Eye (tissue), 1 donor: ENCODE results near the gene DPEP1.
"Not testable (repeated sequence)": the region's sequence is repeated elsewhere in the genome, so short reads cannot be mapped to it uniquely, and the experiment has no call there.

ENCODE experiments used
- DNase-seq: peaks from one replicate; pipeline ENCODE4 v3.0.0-alpha.2; 2015

The DPEP1 gene

DNA sequence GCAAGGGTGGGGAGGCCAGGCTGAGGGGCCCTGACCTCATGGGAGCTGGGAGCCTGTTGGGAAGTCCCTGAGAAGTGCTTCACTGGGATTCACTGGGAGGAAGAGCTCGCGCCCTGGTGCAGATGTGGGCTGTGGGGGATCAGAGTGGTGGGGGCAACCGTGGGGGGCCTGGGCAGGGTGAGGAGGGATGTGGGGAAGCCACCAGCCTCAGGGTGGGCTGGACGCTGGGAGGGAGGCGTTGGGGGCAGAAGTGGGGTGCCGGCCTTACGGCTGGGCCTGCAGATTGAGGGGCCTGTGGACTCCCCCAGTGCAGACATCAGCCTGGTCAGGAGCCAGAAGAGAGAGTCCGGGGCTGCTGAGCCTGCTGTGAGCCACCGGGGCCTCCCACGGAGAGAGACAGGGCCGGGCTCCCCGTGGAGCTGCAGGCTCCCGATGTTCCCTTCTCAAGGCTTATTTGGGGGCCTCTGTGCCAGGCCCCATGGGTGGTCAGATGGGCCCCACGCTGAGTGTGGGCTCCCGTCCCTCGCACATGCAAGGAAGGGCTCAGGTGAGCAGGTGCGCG lies 7.8 kb downstream of the DPEP1 start:
- no peak for DNase-seq

DNA sequence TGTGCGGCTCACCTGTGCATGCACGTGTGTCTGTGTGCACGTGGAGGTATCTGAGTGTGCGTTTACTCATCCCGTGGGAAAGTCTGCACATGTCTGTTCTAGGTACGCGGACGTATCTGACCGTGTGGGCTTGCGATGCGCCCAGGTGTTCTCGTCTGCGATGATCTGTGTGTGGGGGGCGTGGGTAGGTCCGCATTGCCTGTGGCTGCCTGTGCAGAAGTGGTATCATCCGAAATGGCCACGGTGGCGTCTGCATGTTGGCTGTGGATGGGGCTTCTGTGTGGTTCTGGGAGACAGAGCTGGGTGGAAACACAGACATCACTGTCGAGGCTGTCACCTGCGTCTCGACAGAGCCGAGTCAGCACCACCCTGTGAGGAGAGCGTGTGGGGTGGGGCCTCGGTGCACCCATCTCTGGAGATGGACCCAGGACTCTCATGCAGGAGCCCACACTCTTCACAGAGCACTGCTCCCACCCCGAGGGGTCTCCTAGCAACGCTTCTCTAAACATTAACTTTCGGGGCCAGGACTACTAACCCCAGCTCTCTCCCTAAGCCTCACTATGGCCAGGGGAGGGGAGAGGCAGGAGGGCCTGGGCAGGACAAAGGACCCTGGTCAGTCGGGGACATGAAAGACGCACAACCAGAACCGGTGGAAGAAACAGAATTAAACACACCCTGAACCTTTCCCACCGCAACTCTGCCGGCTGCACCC lies 8.4 kb downstream of the DPEP1 start:
- DNase-seq: no peak

DNA sequence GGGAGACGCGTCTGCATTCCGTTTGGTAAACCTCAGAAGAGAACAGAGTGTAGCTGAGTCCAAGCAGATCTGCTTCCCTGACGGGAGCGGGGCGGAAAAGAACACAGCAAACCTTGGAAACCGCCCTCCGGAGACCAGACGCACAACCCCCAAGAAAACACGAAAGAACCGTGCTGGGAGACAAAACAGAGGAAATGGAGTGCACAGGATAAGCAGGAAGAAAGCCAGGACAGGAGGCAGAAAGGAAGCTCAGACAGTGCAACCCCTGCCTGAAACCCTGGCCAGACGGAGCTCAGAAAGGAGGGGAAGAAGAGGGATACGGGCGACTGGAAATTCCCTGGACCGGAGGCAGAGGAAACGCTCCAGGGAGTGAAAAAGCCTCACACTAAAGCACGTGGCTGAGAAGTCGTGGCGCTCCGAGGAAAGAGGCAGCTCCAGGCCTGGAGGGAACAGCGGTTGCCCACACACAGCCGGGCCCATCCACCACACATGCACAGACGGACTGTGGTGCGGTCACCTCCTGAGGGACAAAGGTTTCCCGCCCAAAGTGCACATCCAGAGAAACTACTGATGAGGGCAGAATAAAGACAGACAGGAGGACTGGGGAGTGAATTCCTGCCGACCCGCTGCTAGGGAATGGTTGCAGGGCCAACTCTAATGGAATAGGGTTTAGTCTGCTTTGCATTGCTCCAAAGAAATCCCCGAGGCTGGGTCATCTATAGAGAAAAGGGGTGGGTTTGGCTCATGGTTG lies 10.2 kb downstream of the DPEP1 start:
- peak; percentile 52 for DNase-seq

DNA sequence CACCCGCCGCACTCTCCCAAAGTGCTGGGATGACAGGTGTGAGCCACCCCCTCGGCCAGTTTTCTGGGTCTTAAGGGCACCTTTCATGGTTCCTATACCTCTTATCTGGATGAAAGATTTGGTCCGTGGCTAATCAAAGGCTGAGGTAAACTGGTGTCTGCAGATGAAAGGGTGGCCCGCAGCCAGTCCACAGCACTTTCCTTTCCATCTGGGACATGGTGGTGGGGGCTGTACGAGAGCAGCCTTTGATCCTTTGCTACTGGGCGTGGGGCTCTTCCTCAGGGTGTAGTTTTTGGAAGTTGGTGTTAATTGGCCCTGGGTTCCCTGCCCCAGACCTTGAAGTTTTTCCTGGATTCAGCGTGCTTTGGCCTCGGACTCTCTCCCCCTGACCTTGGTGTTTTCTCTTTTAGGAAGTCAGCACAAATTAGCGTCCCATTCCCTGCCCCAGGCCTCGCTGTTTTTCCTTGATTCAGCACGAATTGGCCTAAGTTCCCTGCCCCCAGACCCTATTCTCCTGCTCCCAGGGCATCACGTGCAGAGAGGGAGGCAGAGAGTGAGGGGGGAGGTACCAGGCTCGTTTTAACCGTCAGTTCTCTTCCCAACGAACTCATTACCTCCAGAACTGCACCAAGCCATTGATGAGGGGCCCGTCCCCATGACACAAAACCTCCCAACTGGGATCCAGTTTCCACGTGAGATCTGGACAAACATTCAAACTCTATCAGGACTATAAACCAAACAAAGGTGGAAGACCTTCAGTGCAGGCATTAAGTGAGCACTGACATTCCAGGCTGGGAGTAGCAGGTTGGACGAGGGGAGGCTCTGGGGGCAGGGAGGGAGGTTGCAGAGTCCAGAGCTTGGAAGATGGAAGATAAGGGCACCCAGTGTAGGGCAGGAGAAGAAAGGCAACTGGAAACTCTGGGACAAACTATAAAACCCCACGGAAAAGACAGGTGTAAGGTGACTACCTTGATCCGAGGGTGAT lies 11.6 kb downstream of the DPEP1 start:
- no peak for DNase-seq

DNA sequence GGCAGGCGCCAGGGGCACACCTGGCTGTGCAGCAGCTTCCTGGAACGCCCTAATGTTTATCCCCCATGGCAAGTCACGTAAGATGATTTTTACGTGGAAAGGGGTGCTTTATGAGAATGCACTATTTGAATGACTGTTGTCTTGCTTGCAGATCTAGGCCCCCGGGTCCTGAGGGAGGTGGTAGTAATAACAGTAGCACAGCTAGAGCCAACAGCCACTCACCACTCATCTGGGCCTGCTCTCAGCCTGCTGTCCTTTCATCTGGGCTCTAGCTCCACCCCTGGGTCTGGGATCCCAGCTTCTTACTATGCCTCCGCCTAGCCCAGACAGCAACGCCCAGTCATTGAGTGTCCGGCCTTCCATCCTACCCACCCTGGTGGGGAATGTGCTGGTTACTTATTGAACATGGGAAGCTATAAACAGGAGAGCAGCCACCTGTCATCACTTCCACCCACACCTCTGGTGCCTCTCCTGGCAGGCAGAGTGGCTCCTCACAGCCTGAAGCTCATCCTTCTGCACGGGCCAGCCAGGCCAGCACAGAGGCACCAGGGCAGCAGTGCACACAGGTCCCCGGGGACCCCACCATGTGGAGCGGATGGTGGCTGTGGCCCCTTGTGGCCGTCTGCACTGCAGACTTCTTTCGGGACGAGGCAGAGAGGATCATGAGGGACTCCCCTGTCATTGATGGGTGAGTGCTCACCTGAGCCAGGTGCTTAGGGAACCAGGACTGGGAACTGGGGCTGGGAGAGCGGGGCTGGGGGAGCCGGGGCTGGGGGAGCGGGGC lies 16.6 kb downstream of the DPEP1 start:
- no peak for DNase-seq

DNA sequence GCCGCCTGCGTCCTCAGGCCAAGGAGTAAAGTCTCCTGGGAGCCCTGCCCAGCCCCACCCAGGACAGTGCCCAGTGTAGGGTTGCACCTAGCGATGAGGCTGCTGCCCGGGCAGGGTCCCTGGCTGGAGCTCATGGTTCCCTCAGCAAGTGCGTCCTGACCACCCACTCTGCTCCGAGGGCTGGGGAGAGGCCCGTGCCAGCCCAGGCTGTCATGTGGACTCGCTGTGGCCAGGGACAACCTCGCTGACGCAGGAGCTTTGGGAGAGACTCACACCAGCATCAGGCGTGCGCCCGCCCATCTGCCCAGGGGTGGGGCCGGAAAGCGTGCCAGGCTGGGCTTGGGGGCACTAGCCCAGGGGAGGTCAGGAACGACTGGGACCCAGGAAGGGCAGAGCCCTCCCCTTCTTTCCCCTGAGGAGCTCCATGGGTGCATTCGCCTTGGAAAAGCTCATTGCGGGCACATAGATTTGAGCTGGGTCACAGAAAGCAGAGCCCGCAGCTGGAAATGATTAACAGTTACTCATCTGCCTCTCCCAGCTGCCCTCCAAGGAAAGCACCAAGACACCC lies 19.7 kb downstream of the DPEP1 start:
- no peak for DNase-seq

DNA sequence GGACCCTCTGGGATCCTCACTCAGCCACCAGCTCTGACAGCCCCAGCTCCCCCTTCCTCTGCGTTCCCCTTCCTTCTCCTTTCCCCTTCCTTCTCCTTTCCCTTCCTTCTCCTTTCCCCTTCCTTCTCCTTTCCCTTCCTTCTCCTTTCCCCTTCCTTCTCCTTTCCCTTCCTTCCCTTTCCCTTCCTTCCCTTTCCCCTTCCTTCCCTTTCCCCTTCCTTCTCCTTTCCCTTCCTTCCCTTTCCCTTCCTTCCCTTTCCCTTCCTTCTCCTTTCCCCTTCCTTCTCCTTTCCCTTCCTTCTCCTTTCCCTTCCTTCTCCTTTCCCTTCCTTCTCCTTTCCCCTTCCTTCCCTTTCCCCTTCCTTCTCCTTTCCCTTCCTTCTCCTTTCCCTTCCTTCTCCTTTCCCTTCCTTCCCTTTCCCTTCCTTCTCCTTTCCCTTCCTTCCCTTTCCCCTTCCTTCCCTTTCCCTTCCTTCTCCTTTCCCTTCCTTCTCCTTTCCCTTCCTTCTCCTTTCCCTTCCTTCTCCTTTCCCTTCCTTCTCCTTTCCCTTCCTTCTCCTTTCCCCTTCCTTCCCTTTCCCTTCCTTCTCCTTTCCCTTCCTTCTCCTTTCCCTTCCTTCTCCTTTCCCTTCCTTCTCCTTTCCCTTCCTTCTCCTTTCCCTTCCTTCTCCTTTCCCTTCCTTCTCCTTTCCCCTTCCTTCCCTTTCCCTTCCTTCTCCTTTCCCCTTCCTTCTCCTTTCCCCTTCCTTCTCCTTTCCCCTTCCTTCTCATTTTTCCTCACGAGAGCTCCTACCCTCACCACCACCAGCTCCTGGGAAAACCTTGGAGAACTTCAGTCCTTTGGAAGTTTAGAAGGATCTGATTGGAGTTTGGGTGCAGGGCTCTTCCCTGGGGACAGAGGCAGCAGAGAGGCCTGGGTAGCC lies 21.3 kb downstream of the DPEP1 start:
- not testable (repeated sequence) for DNase-seq

DNA sequence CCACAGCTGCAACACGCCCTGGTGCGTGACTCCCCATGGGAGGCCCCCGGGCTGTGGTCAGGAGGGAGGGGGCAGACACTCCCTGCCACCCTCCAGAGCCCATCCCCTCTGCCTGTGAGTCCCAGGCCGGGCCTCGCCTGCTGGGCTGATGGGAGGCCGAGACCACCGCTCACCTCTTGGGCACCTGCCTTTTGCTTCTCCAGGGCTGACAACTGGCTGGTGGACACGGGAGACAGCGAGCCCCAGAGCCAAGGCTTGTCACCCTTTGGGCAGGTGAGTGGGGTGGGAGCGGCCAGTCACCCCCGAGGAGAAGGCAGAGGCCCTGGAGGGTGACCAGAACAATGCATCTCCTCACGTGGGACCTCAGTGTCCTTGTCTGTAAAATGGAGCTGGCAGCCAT lies 23.2 kb downstream of the DPEP1 start:
- no peak for DNase-seq

DNA sequence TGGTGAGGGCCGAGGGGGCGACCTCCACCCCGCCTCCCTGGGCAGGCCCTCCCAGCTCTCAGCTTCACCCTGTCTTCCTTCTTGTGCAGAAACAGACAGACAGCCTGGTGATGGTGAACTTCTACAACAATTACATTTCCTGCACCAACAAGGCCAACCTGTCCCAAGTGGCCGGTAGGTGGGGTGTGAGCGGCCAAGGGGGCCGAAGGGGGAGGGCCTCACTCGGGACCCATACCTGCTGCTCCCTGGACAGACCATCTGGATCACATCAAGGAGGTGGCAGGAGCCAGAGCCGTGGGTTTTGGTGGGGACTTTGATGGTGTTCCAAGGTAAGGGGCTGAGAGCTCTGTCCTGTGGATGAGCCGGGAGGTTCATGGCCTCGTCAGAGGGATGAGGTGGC lies 23.9 kb downstream of the DPEP1 start:
- no peak for DNase-seq

DNA sequence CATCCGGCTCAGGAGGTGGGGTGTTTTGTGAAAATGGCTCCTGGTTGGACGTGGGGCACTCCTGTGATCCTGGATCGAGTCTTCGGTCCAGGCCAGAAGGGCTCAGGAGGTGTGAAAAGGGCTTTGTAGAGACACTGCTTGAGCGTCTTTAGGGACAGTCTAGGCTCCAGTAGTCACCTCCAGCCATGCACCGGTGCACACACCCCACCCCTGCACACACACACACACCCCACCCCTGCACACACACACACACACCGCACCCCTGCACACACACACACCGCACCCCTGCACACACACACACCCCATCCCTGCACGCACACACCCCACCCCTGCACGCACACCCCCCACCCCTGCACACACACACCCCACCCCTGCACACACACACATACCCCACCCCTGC lies 25.0 kb downstream of the DPEP1 start:
- no peak for DNase-seq

DNA sequence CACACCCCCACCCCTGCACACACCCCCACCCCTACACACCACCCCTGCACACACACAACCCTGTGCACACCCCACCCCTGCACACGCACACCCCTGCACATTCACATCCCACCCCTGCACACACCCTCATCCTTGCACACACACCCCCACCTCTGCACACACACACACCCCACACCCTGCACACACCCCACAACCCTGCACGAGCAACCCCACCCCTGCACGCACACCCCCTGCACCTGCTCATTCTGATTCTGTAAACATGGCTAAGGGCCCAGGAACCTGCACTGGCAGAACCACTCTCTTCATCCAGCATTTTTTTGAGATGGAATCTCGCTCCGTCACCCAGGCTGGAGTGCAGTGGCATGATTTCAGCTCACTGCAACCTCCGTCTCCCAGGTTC lies 25.9 kb downstream of the DPEP1 start:
- no peak for DNase-seq

DNA sequence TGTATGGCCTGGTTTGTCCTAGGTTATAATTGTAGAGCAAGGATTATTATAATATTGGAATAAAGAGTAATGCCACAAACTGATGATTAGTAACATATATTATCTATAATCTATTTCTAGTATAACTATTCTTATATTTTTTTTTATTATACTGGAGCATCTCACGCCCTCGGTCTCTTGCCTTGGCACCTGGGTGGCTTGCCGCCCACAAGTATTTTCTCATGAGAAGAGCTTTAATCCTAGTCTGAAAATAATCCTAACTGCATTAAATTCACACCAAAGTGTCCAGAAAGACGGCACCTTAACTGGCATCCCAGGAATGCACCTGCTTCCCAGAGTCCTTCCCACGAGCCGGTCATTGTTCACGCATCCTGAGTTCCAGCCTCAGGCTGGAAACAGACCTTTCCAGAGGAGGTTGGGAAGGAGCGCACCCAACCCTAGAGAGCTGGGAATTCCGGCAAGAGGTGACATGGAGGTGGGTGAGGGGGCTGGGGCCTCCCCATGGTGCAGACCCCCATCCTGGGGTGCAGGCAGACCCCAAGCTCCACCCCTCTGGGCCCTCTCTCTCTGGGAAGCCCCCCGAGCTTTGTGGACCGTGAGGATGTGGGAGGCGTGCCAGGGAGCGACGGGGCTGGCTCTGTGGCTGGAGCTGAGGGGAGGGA lies 28.1 kb downstream of the DPEP1 start:
- DNase-seq: no peak

DNA sequence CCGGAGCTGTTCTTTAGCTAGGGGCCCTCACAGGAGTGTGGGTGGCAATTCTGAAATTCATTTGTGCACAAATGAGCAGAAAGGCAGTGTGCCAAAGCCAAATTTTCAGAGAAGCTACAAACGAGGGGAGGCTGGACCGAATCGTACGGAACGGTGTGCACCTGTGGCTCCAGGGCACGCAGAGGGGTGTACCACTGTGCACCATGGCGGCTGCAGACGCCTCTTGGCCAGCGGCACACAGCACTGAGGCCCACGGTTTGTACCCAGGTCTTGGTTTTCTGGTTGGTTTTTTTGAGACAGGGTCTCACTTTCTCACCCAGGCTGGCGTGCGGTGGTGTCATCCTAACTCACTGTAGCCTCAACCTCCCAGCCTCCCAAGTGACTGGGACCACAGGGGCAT lies 29.1 kb downstream of the DPEP1 start:
- DNase-seq: no peak

DNA sequence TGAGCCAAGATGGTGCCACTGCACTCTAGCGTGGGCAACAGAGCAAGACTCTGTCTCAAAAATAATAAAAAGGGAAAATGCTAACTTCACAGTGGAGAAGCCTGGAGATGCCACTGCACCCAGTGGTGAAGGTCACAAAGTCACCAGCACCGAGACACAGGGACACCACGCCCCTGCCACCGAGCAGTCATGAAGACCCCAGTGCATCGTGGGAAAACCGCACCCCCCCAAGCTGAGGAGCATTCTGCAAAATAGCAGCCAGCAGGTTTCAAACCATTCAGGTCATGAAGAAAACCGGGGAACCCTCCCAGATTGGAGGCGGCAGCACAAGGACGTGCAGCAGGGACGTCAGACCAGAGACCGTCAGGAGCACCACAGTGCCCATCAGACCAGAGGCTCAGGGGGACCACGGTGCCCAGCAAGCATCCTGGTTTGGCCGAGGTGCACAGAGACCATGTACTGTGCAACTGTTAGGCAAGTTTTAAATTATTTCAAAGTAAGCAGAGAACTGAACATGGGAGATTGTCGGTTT lies 30.4 kb downstream of the DPEP1 start:
- DNase-seq: no peak

DNA sequence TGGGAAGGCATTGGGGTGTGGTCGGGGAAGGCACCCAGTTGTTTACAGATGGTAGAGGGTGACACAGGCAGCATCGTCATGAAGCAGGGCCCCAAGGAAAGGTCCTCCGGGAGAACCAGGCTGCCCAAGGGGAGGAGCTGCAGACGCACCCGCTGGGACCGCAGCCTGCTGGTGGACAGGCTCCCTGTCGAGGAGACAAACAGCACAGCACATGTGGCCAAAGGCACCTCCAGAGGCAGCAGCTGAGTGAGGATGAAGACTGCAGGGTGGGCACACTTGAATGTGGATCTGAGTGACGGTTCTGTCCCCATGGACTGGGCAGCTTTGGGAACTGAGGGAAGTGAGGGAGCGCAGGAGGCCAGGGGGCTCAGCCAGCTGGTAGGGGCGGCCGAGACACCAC lies 31.7 kb downstream of the DPEP1 start:
- no peak for DNase-seq

DNA sequence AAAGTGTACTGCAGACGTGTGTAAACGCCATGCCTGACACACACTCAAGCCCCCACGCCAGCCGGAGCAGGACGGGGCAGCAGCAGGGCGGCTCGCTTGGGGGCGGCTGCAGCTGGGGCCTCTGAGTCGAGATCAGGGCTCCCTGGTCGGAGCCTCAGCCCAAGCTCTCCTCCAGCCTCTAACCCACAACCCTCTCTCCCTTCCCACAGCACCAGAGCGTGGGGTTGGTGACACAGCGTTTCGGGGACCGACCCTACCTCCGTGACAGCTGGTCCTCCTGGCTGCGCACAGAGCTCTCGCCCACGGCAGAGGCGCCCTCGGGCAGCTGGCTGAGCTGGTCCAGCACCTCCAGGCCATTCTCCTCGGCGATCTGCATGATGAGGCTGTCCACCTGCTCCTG lies 32.8 kb downstream of the DPEP1 start:
- no peak for DNase-seq

DNA sequence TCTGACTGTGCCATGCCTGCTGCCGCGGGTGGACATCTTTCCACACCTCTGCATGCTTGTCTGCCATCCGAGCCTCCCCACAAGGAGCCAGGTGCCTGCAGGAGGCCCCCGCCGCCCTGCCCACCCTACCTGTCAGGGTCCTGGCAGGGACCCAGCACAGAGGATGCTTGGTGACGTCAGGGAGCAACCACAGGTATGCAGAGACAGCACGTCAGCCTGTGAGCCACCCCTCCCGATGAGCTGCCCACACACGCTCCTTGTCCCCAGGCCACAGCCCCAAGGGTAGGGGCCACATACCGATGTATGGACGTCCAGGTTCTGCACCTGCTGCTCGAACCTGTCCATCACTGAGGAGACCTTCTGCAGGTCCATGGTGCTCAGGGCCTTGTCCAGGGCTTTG lies 33.5 kb downstream of the DPEP1 start:
- DNase-seq: no peak

DNA sequence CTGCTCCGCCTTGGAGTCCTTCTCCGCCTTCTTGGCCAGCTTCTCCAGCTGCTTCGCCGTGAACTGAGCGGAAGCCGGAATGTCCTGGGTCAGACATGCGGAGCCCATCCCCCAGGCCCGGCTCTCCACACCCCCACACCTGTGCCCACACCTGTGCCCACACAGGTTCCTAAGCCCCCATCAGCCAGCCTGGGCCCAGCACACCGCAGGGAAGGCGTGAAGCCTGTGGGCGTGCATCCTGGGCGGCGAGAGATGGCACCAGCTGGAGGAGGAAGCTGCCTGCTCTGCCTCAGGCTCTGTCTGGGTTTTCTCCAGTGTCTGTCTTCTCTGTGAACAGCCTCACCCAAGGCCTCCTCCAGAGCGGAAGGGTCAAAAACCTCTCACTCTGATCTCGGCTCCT lies 38.1 kb downstream of the DPEP1 start:
- no peak for DNase-seq

DNA sequence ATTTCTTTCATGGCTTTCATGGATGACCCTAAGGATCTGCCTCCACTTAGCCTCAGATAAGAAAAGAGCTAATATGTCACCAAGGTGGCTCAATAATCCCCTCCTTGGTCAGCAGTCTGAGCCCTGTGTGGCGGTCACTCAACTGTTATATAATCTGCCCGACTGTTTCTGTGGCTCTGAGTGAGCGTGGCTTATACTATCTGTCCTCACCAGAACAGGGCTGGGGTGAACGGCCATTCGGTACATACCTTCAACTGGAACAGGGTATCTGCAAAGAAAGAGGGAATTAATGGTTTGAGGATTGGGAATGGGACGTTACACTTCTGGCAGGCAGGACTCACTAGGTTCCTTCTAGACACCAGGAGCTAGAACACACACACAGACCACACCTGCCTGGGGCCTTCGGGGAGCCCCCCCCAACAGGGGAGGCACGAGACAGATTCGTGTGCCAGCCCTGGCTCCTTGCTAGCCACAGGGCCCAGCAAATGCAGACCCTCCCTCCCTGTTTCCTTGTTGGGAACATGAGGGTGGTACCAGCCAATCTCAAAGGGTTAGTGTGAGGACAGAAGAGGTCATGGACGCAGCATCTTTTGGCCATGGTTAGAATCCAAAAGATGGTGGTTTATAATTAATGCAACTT lies 40.3 kb downstream of the DPEP1 start:
- no peak for DNase-seq
